Tibial nerve (tissue), 4 donors: Measurements from ENCODE around the gene ENPP1. TPM values are rescaled to one million over a fixed set of nuclear protein-coding genes. Genes with fewer than 3 reads are reported as not detected.
"Not testable (repeated sequence)": the region's sequence is repeated elsewhere in the genome, so short reads cannot be mapped to it uniquely, and the experiment has no call there.

Experiments
- DNase-seq, 2 donors: peaks; one replicate each; pipeline ENCODE4 v3.0.0-alpha.2; 2019; ENCODE audit warnings: low spot score in 2 of 2
- H3K27ac ChIP-seq, 4 donors: fragments of 200-600 bp; sonication (generic) in 3 of 4; one replicate each; pipeline ENCODE4 v1.5.1; 2017 to 2019; ENCODE audit warnings: mild to moderate bottlenecking in 1 of 4
- H3K27me3 ChIP-seq, 2 donors: fragments of 200-600 bp; sonication (generic) in 1 of 2; one replicate each; pipeline versions ENCODE4 v1.5.1 to v1.6.0; 2017 to 2019
- H3K36me3 ChIP-seq, 3 donors: fragments of 200-600 bp; sonication (generic); one replicate each; pipeline ENCODE4 v1.5.1; 2018 to 2019
- H3K4me1 ChIP-seq, 4 donors: fragments of 200-600 bp; sonication (generic) in 3 of 4; one replicate each; pipeline ENCODE4 v1.5.1; 2017 to 2019
- H3K4me3 ChIP-seq, 4 donors: fragments of 200-600 bp; sonication (generic) in 3 of 4; one replicate each; pipeline ENCODE4 v1.5.1; 2017 to 2019; ENCODE audit warnings: mild to moderate bottlenecking in 1 of 4, moderate library complexity in 1 of 4
- H3K9me3 ChIP-seq, 4 donors: fragments of 200-600 bp; sonication (generic) in 3 of 4; one replicate each; pipeline ENCODE4 v1.5.1; 2017 to 2019
- EP300 ChIP-seq, 2 donors: sonication (generic); formaldehyde crosslinking; IDR thresholded peaks; one replicate each; pipeline ENCODE4 v1.6.1; 2017; ENCODE audit warnings: antibody characterized with exemption in 2 of 2, mild to moderate bottlenecking in 1 of 2
- POLR2A ChIP-seq, 2 donors: fragments of 450-650 bp; IDR thresholded peaks; one replicate each; pipeline ENCODE4 v1.6.1; 2017; ENCODE audit warnings: antibody characterized with exemption in 2 of 2, mild to moderate bottlenecking in 2 of 2, moderate library complexity in 2 of 2
- WGBS, 2 donors: methylation state at CpG; one replicate each; pipeline ENCODE4 v1.1.5; 2018; 5-methylcytosine and 5-hydroxymethylcytosine counted together
- total RNA-seq, 4 donors: library from RNA; depleted of rRNA; stranded (reverse); fragments of >200 nt; gene quantifications; one replicate each; pipeline ENCODE4 v1.1.0, GENCODE V29; 2016
- TF ChIP-seq, protein P1 (sequence below), 5 experiments: fragments of 200-600 bp in 3 of 5; fragments of 450-650 bp in 2 of 5; sonication (generic) in 3 of 5; IDR thresholded peaks; one replicate each; pipeline ENCODE4 v1.5.1; 2016 to 2019; ENCODE audit warnings: antibody characterized with exemption in 5 of 5, mild to moderate bottlenecking in 3 of 5, moderate library complexity in 2 of 5

The ENPP1 gene
- total RNA-seq, 4 donors from 2014 or later: 11.8 to 22.8 (median 18.7) TPM

DNA sequence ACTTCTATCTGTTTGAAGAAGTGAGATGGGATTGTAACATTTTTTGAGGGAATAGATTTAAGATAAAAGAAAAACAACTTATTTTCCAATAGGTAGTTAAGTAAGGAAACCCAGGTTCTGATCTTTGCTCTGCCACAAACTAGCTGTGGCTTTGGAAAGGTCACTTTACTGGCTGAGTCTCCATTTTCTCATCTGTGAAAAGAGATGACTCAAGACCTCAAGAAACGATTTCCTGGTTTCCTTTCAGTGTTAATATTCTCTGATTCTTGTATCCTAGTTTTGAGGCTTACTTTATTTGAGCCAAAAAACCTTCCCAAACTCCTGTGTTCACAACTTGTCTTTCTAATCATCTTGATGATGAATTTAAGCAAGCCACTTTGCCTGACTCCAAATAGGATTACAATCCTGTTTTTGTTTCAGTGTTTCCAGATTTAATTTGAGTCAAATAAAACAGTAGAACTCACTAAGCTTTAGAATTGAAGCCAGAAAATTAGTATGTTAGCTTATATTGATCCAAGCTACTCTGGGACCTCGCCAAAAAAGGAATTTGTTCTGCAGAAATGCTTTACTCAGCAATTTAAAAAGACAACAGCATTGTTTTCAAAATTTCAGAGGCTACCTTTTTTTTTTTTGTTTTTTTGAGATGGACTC, 51.1 kb downstream of the ENPP1 start:
- WGBS, 2 donors: 12 to 23% methylated on average over 2 of the region's 2 CpGs
- no peak for TF ChIP-seq POLR2A (IDR thresholded peaks at IDR 0.05)
- TF ChIP-seq, protein P1, sequence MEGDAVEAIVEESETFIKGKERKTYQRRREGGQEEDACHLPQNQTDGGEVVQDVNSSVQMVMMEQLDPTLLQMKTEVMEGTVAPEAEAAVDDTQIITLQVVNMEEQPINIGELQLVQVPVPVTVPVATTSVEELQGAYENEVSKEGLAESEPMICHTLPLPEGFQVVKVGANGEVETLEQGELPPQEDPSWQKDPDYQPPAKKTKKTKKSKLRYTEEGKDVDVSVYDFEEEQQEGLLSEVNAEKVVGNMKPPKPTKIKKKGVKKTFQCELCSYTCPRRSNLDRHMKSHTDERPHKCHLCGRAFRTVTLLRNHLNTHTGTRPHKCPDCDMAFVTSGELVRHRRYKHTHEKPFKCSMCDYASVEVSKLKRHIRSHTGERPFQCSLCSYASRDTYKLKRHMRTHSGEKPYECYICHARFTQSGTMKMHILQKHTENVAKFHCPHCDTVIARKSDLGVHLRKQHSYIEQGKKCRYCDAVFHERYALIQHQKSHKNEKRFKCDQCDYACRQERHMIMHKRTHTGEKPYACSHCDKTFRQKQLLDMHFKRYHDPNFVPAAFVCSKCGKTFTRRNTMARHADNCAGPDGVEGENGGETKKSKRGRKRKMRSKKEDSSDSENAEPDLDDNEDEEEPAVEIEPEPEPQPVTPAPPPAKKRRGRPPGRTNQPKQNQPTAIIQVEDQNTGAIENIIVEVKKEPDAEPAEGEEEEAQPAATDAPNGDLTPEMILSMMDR (IDR thresholded peaks at IDR 0.05): no peak
- Histone ChIP-seq H3K4me3 (no peak overlapping the region), H3K36me3 (peaks cover 0 to 9% (median 0%) of the 10 kb centered on the region in 3 donors), H3K27me3 (no peaks in the 10 kb centered on the region), H3K9me3 (no peaks in the 10 kb centered on the region), H3K4me1 (peaks cover 0 to 6% (median 0%) of the 10 kb centered on the region in 4 donors), H3K27ac (peak overlapping the region in 1 of 4 donors; percentile 66)
- DNase-seq: no peak

DNA sequence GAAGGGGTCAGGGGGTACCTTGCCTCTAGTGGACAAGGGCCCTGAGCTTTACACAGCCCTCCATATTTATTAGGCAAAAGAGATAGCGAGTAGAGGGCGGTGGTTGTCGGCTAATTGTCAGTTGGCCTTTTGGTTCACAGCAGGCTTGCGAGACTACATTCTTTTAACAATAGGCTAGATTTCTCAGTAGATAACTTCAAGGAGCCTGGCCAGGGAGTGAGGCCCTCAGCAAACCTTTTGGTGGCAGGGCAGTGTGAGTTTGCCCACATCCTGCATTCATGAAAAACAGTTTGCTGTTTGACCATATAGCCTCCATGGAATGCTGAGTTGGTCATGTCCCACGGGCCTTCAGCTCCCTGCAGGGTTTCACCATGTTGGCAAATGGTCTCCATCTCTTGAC, 51.8 kb downstream of the ENPP1 start:
- H3K27me3 ChIP-seq, H3K4me3 ChIP-seq, DNase-seq, H3K9me3 ChIP-seq, H3K4me1 ChIP-seq, H3K36me3 ChIP-seq: not testable (repeated sequence)
- peak overlapping the region in 1 of 4 donors; percentile 66 for H3K27ac ChIP-seq
- WGBS, 2 donors: 88 to 91% methylated on average over 5 of the region's 5 CpGs

DNA sequence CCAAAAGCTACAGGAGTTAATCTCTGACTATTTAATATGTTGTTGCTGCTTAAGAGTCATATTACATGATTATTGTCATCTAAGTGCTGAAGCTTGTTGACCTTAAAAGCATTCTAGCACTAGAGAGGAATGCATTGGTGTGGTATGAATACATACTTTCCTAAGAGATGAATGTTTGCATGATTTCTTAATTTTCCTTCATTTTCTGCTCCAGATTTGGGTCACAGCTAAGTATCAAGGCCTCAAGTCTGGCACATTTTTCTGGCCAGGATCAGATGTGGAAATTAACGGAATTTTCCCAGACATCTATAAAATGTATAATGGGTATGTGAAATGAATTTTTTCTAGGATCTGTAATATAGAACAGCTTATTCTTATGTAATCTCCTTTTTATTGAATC, 53.6 kb downstream of the ENPP1 start:
- DNase-seq: no peak
- no peaks in the 10 kb centered on the region for H3K27me3 ChIP-seq
- H3K27ac ChIP-seq: no peak overlapping the region
- H3K4me3 ChIP-seq: no peak overlapping the region
- peaks cover 0 to 5% (median 0%) of the 10 kb centered on the region in 3 donors for H3K36me3 ChIP-seq
- no peaks in the 10 kb centered on the region for H3K9me3 ChIP-seq
- TF ChIP-seq, protein P1 (IDR thresholded peaks at IDR 0.05): no peak
- TF ChIP-seq POLR2A (IDR thresholded peaks at IDR 0.05): no peak
- no peak for TF ChIP-seq EP300 (IDR thresholded peaks at IDR 0.05)
- H3K4me1 ChIP-seq: peaks cover 0 to 6% (median 0%) of the 10 kb centered on the region in 4 donors
- WGBS, 2 donors: 76 to 88% methylated on average over 1 of the region's 1 CpG

DNA sequence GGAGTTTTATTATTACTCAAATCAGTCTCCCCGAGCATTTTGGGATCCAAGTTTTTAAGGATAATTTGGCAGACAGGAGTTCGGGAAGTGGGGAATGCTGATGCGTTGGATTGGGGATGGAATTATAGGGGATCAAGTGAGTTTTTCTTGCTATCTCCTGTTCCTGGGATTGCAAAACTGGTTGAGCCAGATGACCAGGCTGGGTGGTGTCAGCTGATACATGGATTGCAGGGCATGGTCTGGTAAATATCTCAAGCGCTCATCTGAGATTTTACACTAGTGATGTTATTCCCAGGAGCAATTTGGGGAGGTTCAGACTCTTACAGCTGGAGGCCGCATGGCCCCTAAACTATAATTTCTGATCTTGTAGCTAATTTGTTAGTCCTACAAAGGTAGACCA, 54.7 kb downstream of the ENPP1 start:
- H3K4me1 ChIP-seq: peaks cover 0 to 6% (median 0%) of the 10 kb centered on the region in 4 donors

DNA sequence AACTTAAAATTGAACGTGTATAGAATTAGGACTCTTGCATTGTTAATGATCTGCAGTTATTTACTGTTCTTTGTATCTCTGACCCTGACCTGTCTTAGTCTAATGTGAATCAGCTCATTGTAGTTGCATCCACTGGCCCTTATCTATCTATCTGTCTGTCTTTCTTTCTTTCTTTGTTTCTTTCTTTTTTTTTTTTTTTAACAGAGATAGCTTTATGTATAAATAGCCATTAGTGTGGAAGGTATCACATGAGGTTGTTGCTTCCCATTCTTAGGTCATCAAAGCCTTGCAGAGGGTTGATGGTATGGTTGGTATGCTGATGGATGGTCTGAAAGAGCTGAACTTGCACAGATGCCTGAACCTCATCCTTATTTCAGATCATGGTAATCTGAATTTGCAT, 59.9 kb downstream of the ENPP1 start:
- Histone ChIP-seq H3K4me1 (no peaks in the 10 kb centered on the region), H3K9me3 (no peaks in the 10 kb centered on the region), H3K27ac (no peak overlapping the region), H3K27me3 (no peaks in the 10 kb centered on the region), H3K4me3 (no peak overlapping the region), H3K36me3 (peaks cover 0 to 8% (median 0%) of the 10 kb centered on the region in 3 donors)
- 32 to 51% methylated on average over 1 of the region's 1 CpG for WGBS, 2 donors
- no peak for DNase-seq
- TF ChIP-seq POLR2A (IDR thresholded peaks at IDR 0.05) (no peak), EP300 (IDR thresholded peaks at IDR 0.05) (no peak)
- TF ChIP-seq, protein P1 (IDR thresholded peaks at IDR 0.05): no peak

More for the DNA sequence above, 54.7 kb downstream of the ENPP1 start:
- Histone ChIP-seq H3K27me3 (no peaks in the 10 kb centered on the region), H3K9me3 (no peaks in the 10 kb centered on the region), H3K36me3 (peaks cover 0 to 8% (median 0%) of the 10 kb centered on the region in 3 donors), H3K27ac (no peak overlapping the region), H3K4me3 (no peak overlapping the region)
- DNase-seq: no peak
- WGBS, 2 donors: 90 to 93% methylated on average over 5 of the region's 5 CpGs
- TF ChIP-seq EP300 (IDR thresholded peaks at IDR 0.05): no peak
- no peak for TF ChIP-seq POLR2A (IDR thresholded peaks at IDR 0.05)
- TF ChIP-seq, protein P1 (IDR thresholded peaks at IDR 0.05): no peak
